Loucy (cell line): ENCODE measurements around the gene DUSP23.

Experiments
- H2AFZ ChIP-seq: fragments of 200-600 bp; sonication (generic); 2 replicates; pipeline ENCODE4 v1.6.0; 2016; ENCODE audit warnings: antibody characterized with exemption, mild to moderate bottlenecking, low read length, moderate library complexity
- H3F3A ChIP-seq: fragments of 200-600 bp; 2 replicates; pipeline ENCODE4 v1.6.0; 2016; ENCODE audit warnings: antibody characterized with exemption, low read depth, mild to moderate bottlenecking
- H3K27me3 ChIP-seq: fragments of 200-600 bp; sonication (generic); 2 replicates; pipeline ENCODE4 v1.6.1; 2014; ENCODE audit warnings: low read length, mild to moderate bottlenecking; ENCODE audit not compliant: insufficient read depth, poor library complexity, severe bottlenecking
- H3K36me3 ChIP-seq: fragments of 200-600 bp; sonication (generic); 2 replicates; pipeline ENCODE4 v1.6.1; 2016; ENCODE audit warnings: low read length; ENCODE audit not compliant: insufficient read depth
- H3K4me1 ChIP-seq: fragments of 200-600 bp; sonication (generic); 2 replicates; pipeline ENCODE4 v1.5.1; 2014; ENCODE audit warnings: low read length, mild to moderate bottlenecking; ENCODE audit not compliant: insufficient read depth, poor library complexity, severe bottlenecking
- H3K4me2 ChIP-seq: fragments of 200-600 bp; sonication (generic); 2 replicates; pipeline ENCODE4 v1.6.0; 2014; ENCODE audit warnings: antibody characterized with exemption, low read length, low read depth, mild to moderate bottlenecking; ENCODE audit not compliant: poor library complexity, severe bottlenecking
- H3K4me3 ChIP-seq: fragments of 200-600 bp; sonication (generic); 2 replicates; pipeline ENCODE4 v1.5.1; 2014; ENCODE audit warnings: low read length, mild to moderate bottlenecking, mixed read lengths; ENCODE audit not compliant: poor library complexity, severe bottlenecking
- H3K79me2 ChIP-seq: fragments of 200-600 bp; sonication (generic); 2 replicates; pipeline ENCODE4 v1.6.1; 2014; ENCODE audit warnings: low read length; ENCODE audit not compliant: insufficient read depth
- H3K9ac ChIP-seq: fragments of 200-600 bp; sonication (generic); 2 replicates; pipeline ENCODE4 v1.6.0; 2014; ENCODE audit warnings: mild to moderate bottlenecking, low read depth, low read length, moderate library complexity; ENCODE audit not compliant: poor library complexity, severe bottlenecking
- H3K9me2 ChIP-seq: fragments of 200-600 bp; sonication (generic); replicated peaks from 2 replicates; pipeline ENCODE4 v1.6.1; 2016; ENCODE audit warnings: low read depth, low read length, mixed read lengths
- H3K9me3 ChIP-seq: fragments of 200-600 bp; sonication (generic); 2 replicates; pipeline ENCODE4 v1.6.1; 2014; ENCODE audit warnings: mild to moderate bottlenecking, antibody characterized with exemption, low read length, low read depth; ENCODE audit not compliant: insufficient read depth
- H4K20me1 ChIP-seq: fragments of 200-600 bp; sonication (generic); 2 replicates; pipeline ENCODE4 v1.6.0; 2014; ENCODE audit warnings: antibody characterized with exemption, low read length, mild to moderate bottlenecking; ENCODE audit not compliant: insufficient read depth, poor library complexity, severe bottlenecking
- CTCF ChIP-seq: fragments of 200-600 bp; sonication (generic); conservative IDR thresholded peaks from 2 replicates; pipeline ENCODE4 v1.5.1; 2014; ENCODE audit warnings: mild to moderate bottlenecking, antibody characterized with exemption, low read length
- EZH2phosphoT487 ChIP-seq: fragments of 200-600 bp; IDR thresholded peaks from 2 replicates; pipeline ENCODE4 v1.6.1; 2018; ENCODE audit warnings: antibody characterized with exemption, mild to moderate bottlenecking, moderate library complexity, borderline replicate concordance

The DUSP23 gene

GRCh38 chr1:159753386-159753785 is 27.4 kb upstream of the DUSP23 start:
- Histone ChIP-seq H3K36me3 (no peaks in the 10 kb centered on the region), H3K4me1 (peaks cover 36% of the 10 kb centered on the region), H3K9me3 (no peaks in the 10 kb centered on the region), H3K27me3 (no peaks in the 10 kb centered on the region), H3K4me3 (no peak overlapping the region), H3K9ac (no peak overlapping the region), H3K9me2 (no peaks in the 10 kb centered on the region), H3F3A (no peaks in the 10 kb centered on the region), H2AFZ (no peak overlapping the region), H3K79me2 (no peaks in the 10 kb centered on the region), H3K4me2 (no peak overlapping the region), H4K20me1 (no peaks in the 10 kb centered on the region)
- TF ChIP-seq EZH2phosphoT487 = no peak
- no peak for TF ChIP-seq CTCF

GRCh38 chr1:159755451-159756007 is 25.2 kb upstream of the DUSP23 start:
- H3K4me3 ChIP-seq = no peak overlapping the region
- no peaks in the 10 kb centered on the region for H3K36me3 ChIP-seq
- H2AFZ ChIP-seq = no peak overlapping the region
- no peaks in the 10 kb centered on the region for H3K27me3 ChIP-seq
- no peaks in the 10 kb centered on the region for H4K20me1 ChIP-seq
- no peak overlapping the region for H3K4me2 ChIP-seq
- H3K4me1 ChIP-seq = peaks cover 27% of the 10 kb centered on the region
- TF ChIP-seq CTCF = no peak
- no peaks in the 10 kb centered on the region for H3K9me2 ChIP-seq
- H3K79me2 ChIP-seq = no peaks in the 10 kb centered on the region
- H3F3A ChIP-seq = no peaks in the 10 kb centered on the region
- H3K9me3 ChIP-seq = no peaks in the 10 kb centered on the region
- H3K9ac ChIP-seq = no peak overlapping the region

GRCh38 chr1:159756397-159756796 is 24.4 kb upstream of the DUSP23 start:
- Histone ChIP-seq H2AFZ (peak overlapping the region; percentile 56), H3K4me3 (no peak overlapping the region), H3K9me2 (no peaks in the 10 kb centered on the region), H3K4me1 (peaks cover 18% of the 10 kb centered on the region), H3K9ac (no peak overlapping the region), H3K4me2 (no peak overlapping the region), H3F3A (no peaks in the 10 kb centered on the region), H4K20me1 (no peaks in the 10 kb centered on the region), H3K9me3 (no peaks in the 10 kb centered on the region), H3K79me2 (no peaks in the 10 kb centered on the region), H3K27me3 (no peaks in the 10 kb centered on the region), H3K36me3 (no peaks in the 10 kb centered on the region)
- TF ChIP-seq CTCF (no peak), EZH2phosphoT487 (no peak)
